HepG2 (cell line): Measurements from ENCODE around the gene IDS.

Source experiments
- ATF7 ChIP-seq, 2 experiments: fragments of 450-650 bp in 1 of 2; sonication (generic) in 1 of 2; formaldehyde crosslinking in 1 of 2; IDR thresholded peaks; 2 replicates each; pipeline versions ENCODE4 v1.4.0 to v1.6.1; 2016 to 2020; ENCODE audit warnings: antibody characterized with exemption in 1 of 2, mild to moderate bottlenecking in 1 of 2, missing genetic modification reagents in 1 of 2
- GATA4 ChIP-seq: sonication (generic); IDR thresholded peaks from 2 replicates; pipeline ENCODE4 v1.6.1; 2016; ENCODE audit warnings: antibody characterized with exemption, low read depth, borderline replicate concordance
- NR2C2 ChIP-seq: sonication (generic); formaldehyde crosslinking; IDR thresholded peaks from 2 replicates; pipeline ENCODE4 v1.4.0; 2020; ENCODE audit warnings: missing genetic modification reagents, mild to moderate bottlenecking, moderate library complexity, borderline replicate concordance
- ZFP36 ChIP-seq: fragments of 150-350 bp; IDR thresholded peaks from 2 replicates; pipeline ENCODE4 v1.6.1; 2018; ENCODE audit warnings: borderline replicate concordance, low read length, low read depth; ENCODE audit not compliant: partially characterized antibody

DNA sequence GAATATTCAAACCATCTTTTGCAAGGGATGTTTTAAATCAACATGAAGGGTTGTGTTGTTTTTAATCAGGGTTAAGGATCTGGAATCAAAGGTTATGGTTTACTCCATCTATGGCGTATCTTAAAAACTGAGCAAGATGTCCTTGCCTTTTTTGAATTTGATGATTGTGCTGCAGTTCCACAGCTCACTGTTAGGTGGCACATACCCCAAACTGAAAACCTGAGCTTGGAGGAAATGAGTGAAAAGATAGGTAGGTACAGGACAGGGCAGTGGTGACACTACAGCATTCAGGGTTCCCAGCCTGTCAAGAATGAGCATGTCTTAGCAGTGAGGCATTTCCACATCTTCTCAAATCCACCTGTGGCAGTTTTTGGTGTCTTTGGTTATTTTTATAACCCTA, 22.6 kb upstream of the IDS start:
- no peak for TF ChIP-seq ATF7 (IDR thresholded peaks at IDR 0.05)
- TF ChIP-seq ATF7 (CRISPR knock-in tag; IDR thresholded peaks at IDR 0.05), result no peak
- TF ChIP-seq GATA4, result no peak
- TF ChIP-seq ZFP36, result no peak
- TF ChIP-seq NR2C2 (CRISPR knock-in tag), result no peak
